B cell (primary cell): ENCODE results near the gene SYNPR. TPM values are rescaled to one million over a fixed set of nuclear protein-coding genes. Genes with fewer than 3 reads are reported as not detected.

Experiments
- ATAC-seq: fragments of 200-7000 bp; cut with Tn5 transposase; one replicate; pipeline ENCODE4 v1.10.0; 2021; ENCODE audit warnings: low read depth, mild to moderate bottlenecking, moderate number of reproducible peaks, moderate library complexity
- CTCF ChIA-PET: fragments of 350-600 bp; sonication (Branson Sonifier 250); formaldehyde crosslinking; loops from one replicate; lab custom pipeline; 2021; ENCODE audit warnings: antibody characterized with exemption, inconsistent platforms; lab: Charles Lee
- POLR2A ChIA-PET: fragments of 350-600 bp; sonication (Branson Sonifier 250); formaldehyde crosslinking; loops from one replicate; lab custom pipeline; 2021; ENCODE audit warnings: antibody characterized with exemption; lab: Charles Lee
- DNase-seq: peaks from one replicate; pipeline ENCODE4 v3.0.0; 2013
- H2AFZ ChIP-seq: 2 replicates; pipeline ENCODE4 v1.6.1; 2012; ENCODE audit warnings: mild to moderate bottlenecking, low read depth, low read length; ENCODE audit not compliant: insufficient read depth, poor library complexity, severe bottlenecking
- H3K27ac ChIP-seq, 2 donors: 1 replicate in 1 of 2; 2 replicates in 1 of 2; pipeline ENCODE4 v1.5.1; 2012 to 2013; ENCODE audit warnings: low read length in 2 of 2, mild to moderate bottlenecking in 2 of 2, moderate library complexity in 1 of 2
- H3K27me3 ChIP-seq, 4 experiments: fragments of 200-600 bp in 1 of 4; sonication (generic) in 1 of 4; replicated peaks in 1 of 4; 1 replicate in 2 of 4; 2 replicates in 2 of 4; pipeline versions ENCODE4 v1.6.1 to v1.7.0; 2013 to 2016; ENCODE audit warnings: low read length in 3 of 4, mild to moderate bottlenecking in 2 of 4, mixed read lengths in 1 of 4, moderate library complexity in 1 of 4; ENCODE audit not compliant: insufficient read depth in 4 of 4, control insufficient read depth in 3 of 4; ENCODE audit errors: control extremely low read depth in 1 of 4
- H3K36me3 ChIP-seq, 2 experiments: replicated peaks in 1 of 2; 1 replicate in 1 of 2; 2 replicates in 1 of 2; pipeline versions ENCODE4 v1.6.1 to v1.7.1; 2013; ENCODE audit warnings: low read length in 1 of 2; ENCODE audit not compliant: insufficient read depth in 2 of 2, control insufficient read depth in 1 of 2; ENCODE audit errors: control extremely low read depth in 1 of 2, extremely low read depth in 1 of 2
- H3K4me1 ChIP-seq, 2 donors: fragments of 200-600 bp in 1 of 2; sonication (generic) in 1 of 2; 1 replicate in 1 of 2; 2 replicates in 1 of 2; pipeline versions ENCODE4 v1.5.1 to v1.6.1; 2013 to 2017; ENCODE audit warnings: low read length in 2 of 2; ENCODE audit not compliant: control insufficient read depth in 2 of 2, insufficient read depth in 2 of 2
- H3K4me2 ChIP-seq: replicated peaks from 2 replicates; pipeline ENCODE3; 2012; ENCODE audit warnings: mild to moderate bottlenecking, low read depth, low read length; ENCODE audit not compliant: poor library complexity, severe bottlenecking
- H3K4me3 ChIP-seq, 5 experiments: fragments of 200-600 bp in 1 of 5; sonication (generic) in 1 of 5; 1 replicate in 3 of 5; 2 replicates in 2 of 5; pipeline versions ENCODE4 v1.5.1 to v1.7.0; 2011 to 2016; ENCODE audit warnings: low read length in 4 of 5, mild to moderate bottlenecking in 4 of 5, low read depth in 2 of 5, control low read depth in 1 of 5, moderate library complexity in 1 of 5; ENCODE audit not compliant: insufficient read depth in 1 of 5; ENCODE audit errors: control extremely low read depth in 1 of 5, extremely low read depth in 1 of 5
- H3K79me2 ChIP-seq: fragments of 200-600 bp; sonication (generic); one replicate; pipeline ENCODE4 v1.6.0; 2016; ENCODE audit warnings: low read length; ENCODE audit not compliant: control insufficient read depth, insufficient read depth
- H3K9ac ChIP-seq: fragments of 200-600 bp; sonication (generic); 2 replicates; pipeline ENCODE4 v1.6.1; 2017; ENCODE audit warnings: mild to moderate bottlenecking, low read length, moderate library complexity
- H3K9me3 ChIP-seq, 3 donors: one replicate each; pipeline versions ENCODE4 v1.6.1 to v1.7.1; 2013; ENCODE audit warnings: low read length in 2 of 3; ENCODE audit not compliant: control insufficient read depth in 2 of 3, insufficient read depth in 1 of 3; ENCODE audit errors: control extremely low read depth in 1 of 3
- H4K20me1 ChIP-seq: 2 replicates; pipeline ENCODE4 v1.6.0; 2012; ENCODE audit warnings: mild to moderate bottlenecking, low read length; ENCODE audit not compliant: insufficient read depth, control insufficient read depth, poor library complexity, severe bottlenecking
- H3K27ac Mint-ChIP-seq: one replicate; pipeline ENCODE4 v1.8.0; 2021; ENCODE audit warnings: mixed read lengths
- H3K27me3 Mint-ChIP-seq: one replicate; pipeline ENCODE4 v1.8.0; 2021; ENCODE audit warnings: mixed read lengths
- H3K4me1 Mint-ChIP-seq: one replicate; pipeline ENCODE4 v1.8.0; 2021; ENCODE audit warnings: mixed read lengths
- H3K4me3 Mint-ChIP-seq: one replicate; pipeline ENCODE4 v1.8.0; 2021; ENCODE audit warnings: mixed read lengths
- H3K9me3 Mint-ChIP-seq: one replicate; pipeline ENCODE4 v1.8.0; 2022; ENCODE audit warnings: mixed read lengths; ENCODE audit not compliant: insufficient read depth
- EZH2 ChIP-seq: IDR thresholded peaks from 2 replicates; pipeline ENCODE4 v1.6.1; 2012; ENCODE audit warnings: borderline replicate concordance, low read depth, mild to moderate bottlenecking, moderate library complexity, low read length; ENCODE audit not compliant: insufficient read depth, poor library complexity, severe bottlenecking
- WGBS: methylation state at CpG from one replicate; pipeline ENCODE4 v1.1.5; 2013; ENCODE audit warnings: missing lambda C conversion rate; ENCODE audit not compliant: insufficient coverage; 5-methylcytosine and 5-hydroxymethylcytosine counted together
- intact Hi-C: fragments of 100-400 bp; cut with micrococcal nuclease; formaldehyde crosslinking; loops from one replicate; pipeline ENCODE4 v1.10.0; 2022
- polyA plus RNA-seq: library from polyadenylated mRNA; depleted of rRNA; stranded (reverse); fragments of >200 nt; gene quantifications from 2 replicates; pipeline ENCODE4 v1.2.3, GENCODE V29; 2012
- total RNA-seq, 2 donors: library from RNA; stranded (reverse); fragments of 120-200 nt in 1 of 2; gene quantifications; 1 replicate in 1 of 2; 2 replicates in 1 of 2; pipeline versions ENCODE4 v1.2.3 to v1.2.4, GENCODE V29; 2013 to 2022
- TF ChIP-seq, protein P1 (sequence below): fragments of 200-600 bp; IDR thresholded peaks from one replicate; pipeline ENCODE4 v1.8.0; 2022; ENCODE audit warnings: antibody characterized with exemption, mild to moderate bottlenecking

The SYNPR gene
- total and polyA plus RNA-seq, 2 donors (not counting 1 experiment from before 2014, with no cell fraction given) = not detected

DNA sequence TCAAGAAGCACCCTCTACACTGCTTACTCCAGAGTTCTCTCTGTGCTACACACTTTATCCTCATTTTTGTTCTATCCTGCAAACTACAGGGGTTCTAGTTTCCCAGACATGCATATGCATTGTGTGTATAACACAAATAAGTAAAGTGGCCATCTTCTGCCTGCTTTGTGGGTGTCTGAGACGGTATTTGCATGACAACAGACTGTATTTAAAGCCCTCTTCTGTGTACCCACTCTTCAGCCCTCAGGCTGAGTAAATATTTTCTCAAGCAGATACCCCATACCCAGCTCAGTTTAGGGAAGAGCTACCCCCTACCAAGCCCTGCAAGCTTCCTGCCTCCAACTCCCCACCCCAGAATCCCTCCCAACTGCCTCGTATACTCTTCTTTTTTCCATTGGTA, 31.7 kb downstream of the SYNPR start:
- POLR2A ChIA-PET = no interaction called here
- Histone ChIP-seq H3K4me1 (no peaks in the 10 kb centered on the region), H4K20me1 (no peaks in the 10 kb centered on the region), H3K4me2 (no peak overlapping the region), H2AFZ (no peak overlapping the region), H3K9me3 (no peaks in the 10 kb centered on the region), H3K4me3 (no peak overlapping the region), H3K27ac (no peak overlapping the region), H3K36me3 (no peaks in the 10 kb centered on the region), H3K27me3 (peaks cover 0 to 4% (median 0%) of the 10 kb centered on the region in 4 experiments), H3K79me2 (no peaks in the 10 kb centered on the region), H3K9ac (no peak overlapping the region)
- CTCF ChIA-PET = no interaction called here
- intact Hi-C loops = no loop called here
- Mint-ChIP-seq H3K27ac (no peak overlapping the region), H3K27me3 (no peaks in the 10 kb centered on the region), H3K4me1 (no peaks in the 10 kb centered on the region), H3K4me3 (no peak overlapping the region), H3K9me3 (peaks cover 2% of the 10 kb centered on the region)
- no CpG with 5 or more reads among the region's 2 CpGs for WGBS
- no peak for ATAC-seq
- no peak for DNase-seq
- TF ChIP-seq EZH2 = no peak
- TF ChIP-seq, protein P1, sequence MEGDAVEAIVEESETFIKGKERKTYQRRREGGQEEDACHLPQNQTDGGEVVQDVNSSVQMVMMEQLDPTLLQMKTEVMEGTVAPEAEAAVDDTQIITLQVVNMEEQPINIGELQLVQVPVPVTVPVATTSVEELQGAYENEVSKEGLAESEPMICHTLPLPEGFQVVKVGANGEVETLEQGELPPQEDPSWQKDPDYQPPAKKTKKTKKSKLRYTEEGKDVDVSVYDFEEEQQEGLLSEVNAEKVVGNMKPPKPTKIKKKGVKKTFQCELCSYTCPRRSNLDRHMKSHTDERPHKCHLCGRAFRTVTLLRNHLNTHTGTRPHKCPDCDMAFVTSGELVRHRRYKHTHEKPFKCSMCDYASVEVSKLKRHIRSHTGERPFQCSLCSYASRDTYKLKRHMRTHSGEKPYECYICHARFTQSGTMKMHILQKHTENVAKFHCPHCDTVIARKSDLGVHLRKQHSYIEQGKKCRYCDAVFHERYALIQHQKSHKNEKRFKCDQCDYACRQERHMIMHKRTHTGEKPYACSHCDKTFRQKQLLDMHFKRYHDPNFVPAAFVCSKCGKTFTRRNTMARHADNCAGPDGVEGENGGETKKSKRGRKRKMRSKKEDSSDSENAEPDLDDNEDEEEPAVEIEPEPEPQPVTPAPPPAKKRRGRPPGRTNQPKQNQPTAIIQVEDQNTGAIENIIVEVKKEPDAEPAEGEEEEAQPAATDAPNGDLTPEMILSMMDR = no peak

DNA sequence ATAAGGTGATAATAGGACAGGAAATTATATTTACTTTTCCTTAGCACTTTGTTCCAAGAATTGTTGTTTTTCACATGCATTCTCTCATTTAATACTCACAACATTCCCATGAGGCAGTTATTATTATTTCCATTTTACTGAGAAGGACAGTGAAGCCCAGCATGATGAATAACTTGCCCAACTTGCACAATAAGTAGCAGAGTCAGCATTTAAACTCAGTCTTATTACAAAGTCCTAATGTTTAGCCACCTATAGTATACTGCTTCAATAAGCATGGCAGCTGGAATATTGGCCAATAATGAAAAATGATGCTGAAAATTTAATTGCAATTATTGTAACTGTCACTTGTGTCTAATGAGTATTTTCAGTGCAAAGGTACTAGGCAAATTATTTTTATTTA, 45.7 kb downstream of the SYNPR start:
- no peaks in the 10 kb centered on the region for H3K4me1 Mint-ChIP-seq

More for the DNA sequence above, 45.7 kb downstream of the SYNPR start:
- Mint-ChIP-seq H3K27ac (no peak overlapping the region), H3K4me3 (no peak overlapping the region), H3K9me3 (no peaks in the 10 kb centered on the region), H3K27me3 (peaks cover 9% of the 10 kb centered on the region)
- H3K4me3 ChIP-seq = no peak overlapping the region
- no peak overlapping the region for H3K4me2 ChIP-seq
- H3K79me2 ChIP-seq = no peaks in the 10 kb centered on the region
- no peaks in the 10 kb centered on the region for H3K36me3 ChIP-seq
- ATAC-seq = no peak
- intact Hi-C loops = no loop called here
- no peak for TF ChIP-seq EZH2
- TF ChIP-seq, protein P1 = no peak
- H3K27me3 ChIP-seq = no peaks in the 10 kb centered on the region
- ChIA-PET CTCF (no interaction called here), POLR2A (no interaction called here)
- H3K27ac ChIP-seq = no peak overlapping the region
- no peak for DNase-seq
- no peaks in the 10 kb centered on the region for H4K20me1 ChIP-seq
- H3K9ac ChIP-seq = no peak overlapping the region
- H2AFZ ChIP-seq = no peak overlapping the region
- no peaks in the 10 kb centered on the region for H3K4me1 ChIP-seq
- H3K9me3 ChIP-seq = peaks cover 0 to 1% (median 0%) of the 10 kb centered on the region in 3 donors
